Testis (tissue), 3 donors: ENCODE measurements around the gene AFG1L. TPM values are rescaled to one million over a fixed set of nuclear protein-coding genes. Genes with fewer than 3 reads are reported as not detected.

Experiments
- DNase-seq: peaks from one replicate; pipeline ENCODE4 v3.0.0-alpha.2; 2019
- H3K27ac ChIP-seq, 2 donors: fragments of 200-600 bp; sonication (generic); one replicate each; pipeline ENCODE4 v1.5.1; 2019
- H3K27me3 ChIP-seq: fragments of 200-600 bp; sonication (generic); one replicate; pipeline ENCODE4 v1.5.1; 2019
- H3K36me3 ChIP-seq: fragments of 200-600 bp; sonication (generic); one replicate; pipeline ENCODE4 v1.5.1; 2017; ENCODE audit warnings: low read depth; ENCODE audit errors: missing control alignments
- H3K4me1 ChIP-seq: fragments of 200-600 bp; sonication (generic); one replicate; pipeline ENCODE4 v1.5.1; 2019
- H3K4me3 ChIP-seq, 2 donors: fragments of 200-600 bp; sonication (generic); one replicate each; pipeline ENCODE4 v1.5.1; 2017 to 2019
- H3K9me3 ChIP-seq: fragments of 200-600 bp; sonication (generic); one replicate; pipeline ENCODE4 v1.5.1; 2017
- CTCF ChIP-seq, 3 experiments: fragments of 450-650 bp in 2 of 3; fragments of 200-600 bp in 1 of 3; sonication (generic) in 1 of 3; IDR thresholded peaks; one replicate each; pipeline ENCODE4 v1.5.1; 2016 to 2019; ENCODE audit warnings: antibody characterized with exemption in 3 of 3, mild to moderate bottlenecking in 2 of 3, moderate library complexity in 1 of 3
- POLR2A ChIP-seq: fragments of 450-650 bp; IDR thresholded peaks from one replicate; pipeline ENCODE4 v1.6.1; 2017; ENCODE audit warnings: antibody characterized with exemption, mild to moderate bottlenecking, moderate library complexity
- WGBS, 2 donors: methylation state at CpG; one replicate each; pipeline ENCODE4 v1.1.5; 2018; 5-methylcytosine and 5-hydroxymethylcytosine counted together
- intact Hi-C: fragments of 100-400 bp; cut with DNase I; formaldehyde crosslinking; loops from one replicate; pipeline ENCODE4 v1.15.1; 2023; ENCODE audit warnings: low total_unique reads
- polyA plus RNA-seq: library from polyadenylated mRNA; stranded (reverse); fragments of 350-450 nt; fragmentation: Illumina TruSeq; extraction: RNeasy Lipid Tissue Mini Kit (QIAGEN cat#74804); gene quantifications from one replicate; pipeline ENCODE4 v1.2.3, GENCODE V29; 2014; ENCODE audit warnings: low read depth, low replicate concordance; ENCODE audit not compliant: insufficient read depth
- total RNA-seq, 2 donors: library from RNA; depleted of rRNA; stranded (reverse); fragments of >200 nt; gene quantifications; one replicate each; pipeline ENCODE4 v1.2.3, GENCODE V29; 2016

Gene AFG1L
- total and polyA plus RNA-seq, 3 donors from 2014 or later = 9.2 to 43.0 (median 11.7) TPM

GRCh38 chr6:108452711-108453195, 157.9 kb downstream of the AFG1L start:
- DNase-seq = no peak
- H3K27me3 ChIP-seq = no peaks in the 10 kb centered on the region
- H3K9me3 ChIP-seq = no peaks in the 10 kb centered on the region
- H3K4me1 ChIP-seq = peaks cover 10% of the 10 kb centered on the region
- peak overlapping the region in 1 of 2 donors; percentile 21 for H3K27ac ChIP-seq
- no peak overlapping the region for H3K4me3 ChIP-seq
- WGBS, 2 donors = 31 to 36% methylated on average over 4 of the region's 4 CpGs
- intact Hi-C loops = no loop called here
- no peak for TF ChIP-seq CTCF (IDR thresholded peaks at IDR 0.05)
- TF ChIP-seq POLR2A = no peak
- no peaks in the 10 kb centered on the region for H3K36me3 ChIP-seq

GRCh38 chr6:108453601-108454185, 158.8 kb downstream of the AFG1L start:
- intact Hi-C loops = no loop called here
- no peaks in the 10 kb centered on the region for H3K9me3 ChIP-seq
- H3K4me3 ChIP-seq = no peak overlapping the region
- TF ChIP-seq CTCF (IDR thresholded peaks at IDR 0.05) (no peak), POLR2A (no peak)
- WGBS, 2 donors = 46 to 47% methylated on average over 3 of the region's 3 CpGs
- H3K27ac ChIP-seq = peak overlapping the region in 1 of 2 donors; percentile 12
- H3K27me3 ChIP-seq = no peaks in the 10 kb centered on the region
- DNase-seq = no peak
- H3K4me1 ChIP-seq = peaks cover 10% of the 10 kb centered on the region
- no peaks in the 10 kb centered on the region for H3K36me3 ChIP-seq

- WGBS, 2 donors = 100% methylated on average over 2 of the region's 2 CpGs
- intact Hi-C loops = no loop called here
- no peak for TF ChIP-seq CTCF (IDR thresholded peaks at IDR 0.05)
- no peak for TF ChIP-seq POLR2A
- Histone ChIP-seq H3K9me3 (no peaks in the 10 kb centered on the region), H3K36me3 (no peaks in the 10 kb centered on the region), H3K4me3 (no peak overlapping the region), H3K27ac (no peak overlapping the region), H3K4me1 (peaks cover 10% of the 10 kb centered on the region), H3K27me3 (no peaks in the 10 kb centered on the region)
- DNase-seq = no peak
Measured at GRCh38 chr6:108454356-108454755, 159.5 kb downstream of the AFG1L start.

GRCh38 chr6:108455688-108456087, 160.8 kb downstream of the AFG1L start:
- no peaks in the 10 kb centered on the region for H3K27me3 ChIP-seq
- H3K9me3 ChIP-seq = no peaks in the 10 kb centered on the region
- intact Hi-C loops = no loop called here
- H3K27ac ChIP-seq = no peak overlapping the region
- no peak overlapping the region for H3K4me3 ChIP-seq
- DNase-seq = no peak
- peaks cover 10% of the 10 kb centered on the region for H3K4me1 ChIP-seq
- 60 to 63% methylated on average over 1 of the region's 1 CpG for WGBS, 2 donors
- TF ChIP-seq POLR2A (no peak), CTCF (IDR thresholded peaks at IDR 0.05) (no peak)
- no peaks in the 10 kb centered on the region for H3K36me3 ChIP-seq

GRCh38 chr6:108463784-108464183, 168.9 kb downstream of the AFG1L start:
- DNase-seq = no peak
- no peak for TF ChIP-seq CTCF (IDR thresholded peaks at IDR 0.05)
- no peak for TF ChIP-seq POLR2A
- Histone ChIP-seq H3K4me1 (no peaks in the 10 kb centered on the region), H3K9me3 (no peaks in the 10 kb centered on the region), H3K27me3 (no peaks in the 10 kb centered on the region), H3K27ac (no peak overlapping the region), H3K4me3 (no peak overlapping the region), H3K36me3 (no peaks in the 10 kb centered on the region)
- 52 to 58% methylated on average over 4 of the region's 4 CpGs for WGBS, 2 donors
- intact Hi-C loops = no loop called here
